Nephron progenitor cell (in vitro differentiated cells): ENCODE data around the gene WWOX.

Experiments used
- DNase-seq: peaks from one replicate; pipeline ENCODE4 v3.0.0; 2021
- H3K27ac Mint-ChIP-seq: 2 replicates; pipeline ENCODE4 v1.8.0; 2021; ENCODE audit warnings: mild to moderate bottlenecking, moderate library complexity, mixed read lengths
- H3K27me3 Mint-ChIP-seq: 2 replicates; pipeline ENCODE4 v1.8.0; 2021; ENCODE audit warnings: mild to moderate bottlenecking, low read depth, mixed read lengths; ENCODE audit not compliant: poor library complexity
- H3K36me3 Mint-ChIP-seq: 2 replicates; pipeline ENCODE4 v1.8.0; 2021; ENCODE audit warnings: low read depth, mixed read lengths
- H3K4me1 Mint-ChIP-seq: 2 replicates; pipeline ENCODE4 v1.8.0; 2021; ENCODE audit warnings: mixed read lengths
- H3K4me3 Mint-ChIP-seq: 2 replicates; pipeline ENCODE4 v1.8.0; 2021; ENCODE audit warnings: mild to moderate bottlenecking, moderate library complexity, mixed read lengths
- H3K9me3 Mint-ChIP-seq: 2 replicates; pipeline ENCODE4 v1.8.0; 2021; ENCODE audit warnings: mild to moderate bottlenecking, moderate library complexity, mixed read lengths
- TF ChIP-seq, protein P1 (sequence below): fragments of 200-600 bp; sonication (generic); IDR thresholded peaks from 2 replicates; pipeline ENCODE4 v1.5.0; 2021; ENCODE audit warnings: antibody characterized with exemption

Gene WWOX

DNA sequence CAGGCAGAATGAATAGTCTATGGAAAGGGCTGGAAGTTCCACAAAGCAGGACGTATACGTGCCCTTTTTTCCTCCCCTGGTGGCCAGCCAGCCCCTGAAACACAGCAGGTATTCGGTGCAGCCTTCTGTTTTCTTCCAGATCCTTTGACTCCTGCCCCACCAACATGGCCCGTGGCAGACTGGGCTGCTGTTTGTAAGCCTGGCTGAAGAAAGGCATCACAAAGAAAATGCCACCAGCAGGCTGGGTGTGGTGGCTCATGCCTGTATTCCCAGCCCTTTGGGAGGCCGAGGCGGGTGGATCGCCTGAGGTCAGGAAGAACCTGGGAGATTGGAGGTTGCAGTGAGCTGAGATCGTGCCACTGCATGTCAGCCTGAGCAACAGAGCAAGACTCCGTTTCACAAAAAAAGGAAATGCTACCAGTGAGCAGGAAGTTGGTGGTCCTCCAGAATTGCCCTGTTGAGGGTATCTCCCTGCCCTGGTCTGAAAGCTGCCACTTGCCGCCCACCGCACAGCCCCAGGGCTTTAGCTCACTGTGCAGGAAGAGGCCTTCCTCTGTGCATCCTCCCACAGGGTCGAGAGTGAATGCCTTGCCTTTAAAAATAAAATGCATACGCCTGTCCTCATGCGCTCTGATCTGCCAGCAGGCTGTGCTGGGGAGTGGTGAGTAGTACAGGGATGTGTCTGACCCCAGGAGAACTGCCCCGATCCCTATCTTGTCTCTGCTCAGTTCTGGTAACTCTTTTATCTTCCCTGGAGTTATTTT lies 913.4 kb downstream of the WWOX start:
- peaks cover 4% of the 10 kb centered on the region for H3K9me3 Mint-ChIP-seq
- TF ChIP-seq, protein P1, sequence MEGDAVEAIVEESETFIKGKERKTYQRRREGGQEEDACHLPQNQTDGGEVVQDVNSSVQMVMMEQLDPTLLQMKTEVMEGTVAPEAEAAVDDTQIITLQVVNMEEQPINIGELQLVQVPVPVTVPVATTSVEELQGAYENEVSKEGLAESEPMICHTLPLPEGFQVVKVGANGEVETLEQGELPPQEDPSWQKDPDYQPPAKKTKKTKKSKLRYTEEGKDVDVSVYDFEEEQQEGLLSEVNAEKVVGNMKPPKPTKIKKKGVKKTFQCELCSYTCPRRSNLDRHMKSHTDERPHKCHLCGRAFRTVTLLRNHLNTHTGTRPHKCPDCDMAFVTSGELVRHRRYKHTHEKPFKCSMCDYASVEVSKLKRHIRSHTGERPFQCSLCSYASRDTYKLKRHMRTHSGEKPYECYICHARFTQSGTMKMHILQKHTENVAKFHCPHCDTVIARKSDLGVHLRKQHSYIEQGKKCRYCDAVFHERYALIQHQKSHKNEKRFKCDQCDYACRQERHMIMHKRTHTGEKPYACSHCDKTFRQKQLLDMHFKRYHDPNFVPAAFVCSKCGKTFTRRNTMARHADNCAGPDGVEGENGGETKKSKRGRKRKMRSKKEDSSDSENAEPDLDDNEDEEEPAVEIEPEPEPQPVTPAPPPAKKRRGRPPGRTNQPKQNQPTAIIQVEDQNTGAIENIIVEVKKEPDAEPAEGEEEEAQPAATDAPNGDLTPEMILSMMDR = no peak
- DNase-seq = no peak
- H3K4me1 Mint-ChIP-seq = peaks cover 33% of the 10 kb centered on the region
- no peak overlapping the region for H3K4me3 Mint-ChIP-seq
- no peak overlapping the region for H3K27ac Mint-ChIP-seq
- H3K36me3 Mint-ChIP-seq = no peaks in the 10 kb centered on the region
- H3K27me3 Mint-ChIP-seq = peaks cover 8% of the 10 kb centered on the region

DNA sequence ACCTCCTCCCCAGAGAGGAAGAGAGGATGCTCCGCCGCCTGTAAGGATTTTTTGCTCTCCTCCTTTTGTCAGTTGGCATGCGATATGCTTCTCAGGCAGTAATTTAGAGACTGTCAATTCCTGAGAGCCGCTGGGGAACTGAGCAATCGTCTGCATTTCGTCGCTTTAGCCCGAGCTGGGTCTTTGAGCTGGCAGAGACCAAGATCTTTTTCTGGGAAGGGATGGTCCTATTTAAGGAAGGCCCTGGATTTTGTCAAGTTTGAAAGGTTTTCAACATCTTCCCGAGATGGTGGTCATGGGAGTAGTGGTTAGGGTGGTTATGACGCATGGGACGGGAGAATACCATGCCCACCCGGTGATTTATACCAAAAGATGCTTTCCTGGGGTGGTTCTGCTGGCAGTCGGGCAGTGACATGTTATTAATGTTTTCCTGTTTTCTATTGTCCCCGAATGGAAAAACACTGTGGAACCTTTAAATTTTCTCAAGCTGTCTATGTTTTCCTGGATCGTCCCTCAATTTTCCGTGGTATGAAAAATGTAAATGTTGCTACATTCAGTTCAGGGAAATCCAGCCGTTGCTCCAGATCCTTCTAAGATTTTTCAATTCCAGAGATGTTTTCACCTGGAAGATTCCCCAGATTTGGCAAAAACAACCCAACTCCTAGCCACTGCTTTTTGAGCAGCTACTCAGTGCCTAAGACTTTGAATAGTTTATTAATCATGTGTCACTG lies 914.6 kb downstream of the WWOX start:
- Mint-ChIP-seq H3K36me3 (no peaks in the 10 kb centered on the region), H3K4me1 (peaks cover 33% of the 10 kb centered on the region), H3K27me3 (peaks cover 8% of the 10 kb centered on the region), H3K4me3 (no peak overlapping the region), H3K27ac (peak overlapping the region; percentile 81), H3K9me3 (peaks cover 4% of the 10 kb centered on the region)
- no peak for DNase-seq
- TF ChIP-seq, protein P1 = no peak

DNA sequence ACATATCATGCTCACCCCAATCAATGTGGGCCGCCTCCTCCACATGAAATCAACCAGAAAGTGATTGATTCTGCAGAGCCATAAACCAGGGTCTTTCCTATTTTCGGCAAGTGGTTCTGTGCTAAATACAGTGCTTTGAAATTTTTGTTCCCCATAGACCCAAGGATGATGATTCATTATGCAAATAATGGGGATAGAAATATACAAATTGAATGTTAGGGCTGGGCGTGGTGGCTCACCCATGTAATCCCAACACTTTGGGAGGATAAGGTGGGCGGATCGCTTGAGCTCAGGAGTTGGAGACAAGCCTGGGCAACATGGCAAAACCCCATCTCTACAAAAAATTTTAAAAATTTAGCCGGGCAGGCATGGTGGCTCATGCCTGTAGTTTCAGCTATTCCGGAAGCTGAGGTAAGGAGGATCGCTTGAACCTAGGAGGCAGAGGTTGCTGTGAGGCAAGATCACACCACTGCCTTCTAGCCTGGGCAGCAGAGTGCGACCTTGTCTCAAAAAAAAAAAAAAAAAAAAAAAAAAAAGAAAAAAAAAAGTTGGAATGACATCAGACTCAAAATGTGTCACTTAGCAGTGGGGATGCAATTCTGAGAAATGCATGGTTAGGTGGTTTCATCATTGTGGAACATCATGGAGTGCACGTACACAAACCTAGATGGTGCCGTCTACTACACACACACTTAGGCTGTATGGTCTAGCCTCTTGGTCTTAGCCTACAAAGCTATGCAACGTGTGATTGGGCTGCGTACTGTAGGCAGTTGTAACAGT lies 919.4 kb downstream of the WWOX start:
- Mint-ChIP-seq H3K27me3 (peaks cover 6% of the 10 kb centered on the region), H3K36me3 (no peaks in the 10 kb centered on the region), H3K27ac (no peak overlapping the region), H3K4me3 (no peak overlapping the region), H3K4me1 (peaks cover 35% of the 10 kb centered on the region), H3K9me3 (peaks cover 4% of the 10 kb centered on the region)
- TF ChIP-seq, protein P1 = no peak
- DNase-seq = no peak

DNA sequence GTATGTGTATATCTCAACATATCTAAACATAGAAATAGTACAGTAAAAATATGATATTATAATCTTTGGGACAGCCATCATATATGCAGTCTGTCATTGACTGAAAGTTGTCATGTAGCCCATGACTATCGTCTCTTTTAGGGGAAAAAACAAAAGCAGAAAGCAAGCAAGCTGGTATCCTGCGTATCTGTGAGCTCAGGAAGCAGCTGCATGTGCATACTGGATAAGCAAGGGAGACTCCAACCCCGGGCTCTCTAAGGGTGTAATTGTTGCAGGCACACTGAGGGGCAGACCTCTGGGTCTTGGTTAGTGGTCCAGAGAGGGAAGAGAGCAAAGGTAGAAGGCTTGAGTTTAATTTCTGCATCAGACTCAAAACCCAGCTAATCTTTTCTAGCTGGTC lies 920.0 kb downstream of the WWOX start:
- DNase-seq = no peak
- peaks cover 6% of the 10 kb centered on the region for H3K27me3 Mint-ChIP-seq
- peaks cover 30% of the 10 kb centered on the region for H3K4me1 Mint-ChIP-seq
- H3K4me3 Mint-ChIP-seq = no peak overlapping the region
- no peaks in the 10 kb centered on the region for H3K36me3 Mint-ChIP-seq
- peaks cover 4% of the 10 kb centered on the region for H3K9me3 Mint-ChIP-seq
- TF ChIP-seq, protein P1 = no peak
- H3K27ac Mint-ChIP-seq = no peak overlapping the region

GRCh38 chr16:79021991-79022630 lies 922.7 kb downstream of the WWOX start:
- TF ChIP-seq, protein P1 = no peak
- Mint-ChIP-seq H3K9me3 (no peaks in the 10 kb centered on the region), H3K27ac (no peak overlapping the region), H3K4me3 (no peak overlapping the region), H3K36me3 (no peaks in the 10 kb centered on the region), H3K27me3 (peaks cover 11% of the 10 kb centered on the region), H3K4me1 (peaks cover 23% of the 10 kb centered on the region)
- DNase-seq = no peak
